ENCODE data around the gene ANGPTL8. TPM values are rescaled to one million over a fixed set of nuclear protein-coding genes. Genes with fewer than 3 reads are reported as not detected.

ANGPTL8 gene
- total RNA-seq, 1 donor from 2014 or later: not detected

Other genes starting within 250 kb of the ANGPTL8 start
- gene LDLR, start 150.2 kb upstream of the ANGPTL8 start, total RNA-seq: 19.5 TPM
- gene SPC24, start 83.8 kb upstream of the ANGPTL8 start, total RNA-seq: 6.4 TPM
- gene KANK2, start 42.1 kb upstream of the ANGPTL8 start, total RNA-seq: 10.6 TPM
- gene DOCK6, start 22.9 kb downstream of the ANGPTL8 start, total RNA-seq: 1.7 TPM
- gene TSPAN16, start 56.5 kb downstream of the ANGPTL8 start, total RNA-seq: not detected
- 24.0 TPM for gene RAB3D, start 100.0 kb downstream of the ANGPTL8 start, total RNA-seq
- gene TMEM205, start 106.6 kb downstream of the ANGPTL8 start, total RNA-seq: 28.7 TPM
- gene CCDC159, start 106.9 kb downstream of the ANGPTL8 start, total RNA-seq: 2.3 TPM
- 28.2 TPM for gene PLPPR2, start 115.8 kb downstream of the ANGPTL8 start, total RNA-seq
- gene SWSAP1, start 135.0 kb downstream of the ANGPTL8 start, total RNA-seq: 1.6 TPM
- 4.8 TPM for gene EPOR, start 144.7 kb downstream of the ANGPTL8 start, total RNA-seq
- not detected for gene RGL3, start 179.7 kb downstream of the ANGPTL8 start, total RNA-seq
- 0.47 TPM for gene ODAD3, start 195.5 kb downstream of the ANGPTL8 start, total RNA-seq
- 60.2 TPM for gene PRKCSH, start 196.0 kb downstream of the ANGPTL8 start, total RNA-seq
- gene ELAVL3, start 241.4 kb downstream of the ANGPTL8 start, total RNA-seq: 105 TPM

All from occipital lobe (tissue), 1 donor.